Measurements from ENCODE around the gene CEP41.

- TF ChIP-seq CTCF (IDR thresholded peaks at IDR 0.05) (no peak), POLR2A (IDR thresholded peaks at IDR 0.05) (no peak)
Measured at GRCh38 chr7:130360518-130360917, 80.3 kb downstream of the CEP41 start.
